NCI-H82 treated with DMSO at 0.1 percent for 48 hours (cell line): ENCODE data around the gene OSBPL3.
A peak's percentile ranks its signal among the peaks of the same experiment; 100 is the strongest.

ENCODE experiments used
- DNase-seq: peaks from one replicate; lab custom pipeline; 2025; ENCODE audit not compliant: unreplicated experiment; lab: John Stamatoyannopoulos, UW

The OSBPL3 gene

DNA sequence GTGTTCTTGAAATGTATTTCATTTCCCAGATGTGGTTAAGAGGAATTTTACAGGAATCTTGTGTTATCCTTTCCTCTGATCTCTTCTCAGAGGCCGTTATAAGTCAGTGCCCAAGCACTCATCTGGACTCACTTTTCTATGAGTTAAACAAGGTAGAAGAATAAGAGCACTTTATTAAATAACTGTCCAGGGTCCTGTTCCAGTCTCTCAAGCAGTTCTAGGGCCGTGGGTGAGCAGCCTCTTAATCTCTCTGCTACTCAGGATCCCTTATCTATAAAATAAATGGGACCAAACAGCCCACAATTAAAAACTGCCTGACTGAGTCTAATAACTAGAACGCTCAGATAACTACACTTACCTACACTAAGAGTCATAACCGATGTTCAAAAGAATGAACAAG, 111.2 kb downstream of the OSBPL3 start:
- no peak for DNase-seq

DNA sequence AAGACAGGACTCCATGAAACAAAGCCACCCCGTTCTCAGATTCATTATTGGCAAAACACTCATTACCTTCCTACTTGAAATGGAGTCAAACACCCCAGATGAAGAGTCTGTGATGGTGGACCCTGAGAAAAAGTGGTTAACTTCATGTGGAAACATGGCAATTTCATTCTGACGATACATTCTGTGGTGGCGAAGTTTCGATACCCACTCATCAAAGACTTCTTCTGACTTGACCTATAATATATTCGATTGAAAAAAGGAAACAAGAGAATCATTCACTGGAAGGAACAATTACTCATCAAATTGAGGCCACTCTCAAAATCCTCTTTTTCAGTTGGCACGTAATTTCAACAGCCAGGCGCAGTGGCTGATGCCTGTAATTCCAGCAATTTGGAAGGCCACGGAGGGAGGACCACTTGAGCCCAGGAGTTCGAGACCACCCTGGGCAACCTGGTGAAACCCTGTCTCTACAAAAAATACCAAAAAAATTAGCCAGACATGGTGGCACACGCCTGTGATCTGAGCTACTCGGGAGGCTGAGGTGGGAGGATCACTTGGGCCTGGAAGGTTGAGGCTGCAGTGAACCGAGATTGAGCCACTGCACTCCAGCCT, 113.9 kb downstream of the OSBPL3 start:
- DNase-seq, result no peak

DNA sequence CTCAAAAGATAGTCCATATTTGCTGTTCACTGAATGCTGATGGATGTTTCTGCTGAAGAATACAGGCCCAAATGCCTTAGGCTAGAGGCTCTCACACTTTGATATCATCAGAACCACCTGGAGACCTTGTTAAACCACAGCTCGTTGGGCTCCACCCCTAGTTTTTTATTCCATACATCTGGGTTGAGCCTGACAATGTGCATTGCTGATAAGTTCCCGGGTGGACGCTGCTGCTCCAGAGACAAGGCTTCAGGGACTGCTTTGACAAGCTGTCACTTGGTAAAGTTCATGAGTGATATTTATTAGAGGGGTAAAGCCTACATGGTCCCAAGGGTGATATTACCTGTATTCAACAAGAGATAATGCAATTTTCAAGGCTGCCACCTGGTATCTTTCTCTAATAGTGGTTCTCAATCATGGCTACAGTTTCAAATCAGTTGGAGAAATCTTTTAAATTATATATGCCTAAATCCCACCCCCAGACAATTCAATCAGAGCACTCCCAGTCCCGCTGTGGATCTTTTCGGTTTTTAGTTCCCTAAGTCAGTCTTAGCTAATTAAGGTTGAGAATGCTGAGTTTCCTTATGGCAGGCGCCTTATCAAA, 115.7 kb downstream of the OSBPL3 start:
- peak; percentile 7 for DNase-seq

DNA sequence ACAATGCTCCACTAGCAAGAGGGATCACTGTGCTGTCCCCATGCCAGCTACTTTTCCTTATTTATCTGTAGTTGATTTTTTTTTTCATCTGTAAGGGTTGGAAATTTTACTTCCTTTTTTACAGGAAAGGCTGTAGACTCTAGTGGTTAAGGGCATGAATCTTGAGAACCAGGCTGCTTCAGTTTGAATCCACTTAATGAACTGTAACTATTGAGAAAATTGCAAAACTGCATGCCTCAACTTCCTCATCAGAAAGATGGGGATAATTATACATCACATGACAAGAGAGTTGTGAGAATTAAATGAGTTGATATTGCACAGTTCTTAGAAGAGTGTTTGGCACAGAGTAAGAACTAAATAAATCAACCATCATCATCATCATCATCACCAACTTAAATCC, 116.4 kb downstream of the OSBPL3 start:
- DNase-seq, result no peak

DNA sequence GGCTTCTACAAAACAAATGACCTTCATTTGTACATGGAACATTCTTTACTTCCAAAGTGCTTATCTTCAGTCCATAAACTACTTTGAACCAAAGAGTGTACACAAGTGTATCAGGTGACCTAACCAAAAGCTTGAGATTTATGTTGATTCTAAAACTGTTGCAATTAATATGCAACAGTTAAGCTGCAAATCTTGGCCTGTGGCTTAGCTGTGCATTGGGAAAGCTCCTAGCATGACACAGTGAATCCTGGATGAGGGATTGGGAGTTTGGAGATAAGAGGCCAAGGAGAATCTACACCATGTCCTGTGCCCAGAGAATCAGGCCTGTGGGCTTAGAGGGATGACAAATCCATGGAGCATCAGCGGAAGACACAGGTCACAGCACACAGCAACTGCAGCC, 117.5 kb downstream of the OSBPL3 start:
- DNase-seq, result no peak

DNA sequence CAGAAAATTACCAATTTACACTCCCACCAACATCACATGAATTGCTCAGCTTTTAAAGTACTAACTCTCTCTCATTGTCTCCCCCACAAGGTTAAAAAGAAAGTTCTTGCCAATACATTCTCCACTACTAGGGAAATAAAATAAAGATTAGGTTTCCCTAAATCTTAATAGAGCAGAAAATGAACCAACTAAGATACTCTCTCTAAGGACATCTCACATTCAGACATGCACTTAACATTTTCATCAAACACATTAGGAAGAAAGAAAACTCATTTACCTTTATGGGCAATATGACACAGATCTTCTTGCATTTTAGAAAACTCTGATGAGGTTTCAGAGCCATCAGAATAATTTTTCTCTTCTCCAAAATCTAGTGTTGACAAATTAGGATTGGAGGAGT, 118.6 kb downstream of the OSBPL3 start:
- no peak for DNase-seq

DNA sequence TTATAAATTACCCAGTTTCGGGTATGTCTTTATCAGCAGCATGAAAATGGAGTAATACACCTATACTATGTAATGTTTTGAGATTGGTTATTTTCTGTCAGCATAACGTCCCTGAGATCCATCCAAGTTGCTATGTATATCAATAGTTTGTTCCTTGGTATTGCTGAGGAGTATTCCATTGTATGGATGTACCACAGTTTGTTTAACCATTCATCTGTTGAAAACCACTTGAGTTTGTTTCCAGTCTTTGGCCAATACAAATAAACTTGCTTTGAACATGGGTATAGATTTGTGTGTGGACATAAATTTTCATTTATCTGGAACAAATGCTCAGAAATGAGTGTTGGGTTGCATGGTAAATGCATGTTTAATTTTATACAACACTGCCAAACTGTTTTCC, 119.4 kb downstream of the OSBPL3 start:
- DNase-seq, result no peak

DNA sequence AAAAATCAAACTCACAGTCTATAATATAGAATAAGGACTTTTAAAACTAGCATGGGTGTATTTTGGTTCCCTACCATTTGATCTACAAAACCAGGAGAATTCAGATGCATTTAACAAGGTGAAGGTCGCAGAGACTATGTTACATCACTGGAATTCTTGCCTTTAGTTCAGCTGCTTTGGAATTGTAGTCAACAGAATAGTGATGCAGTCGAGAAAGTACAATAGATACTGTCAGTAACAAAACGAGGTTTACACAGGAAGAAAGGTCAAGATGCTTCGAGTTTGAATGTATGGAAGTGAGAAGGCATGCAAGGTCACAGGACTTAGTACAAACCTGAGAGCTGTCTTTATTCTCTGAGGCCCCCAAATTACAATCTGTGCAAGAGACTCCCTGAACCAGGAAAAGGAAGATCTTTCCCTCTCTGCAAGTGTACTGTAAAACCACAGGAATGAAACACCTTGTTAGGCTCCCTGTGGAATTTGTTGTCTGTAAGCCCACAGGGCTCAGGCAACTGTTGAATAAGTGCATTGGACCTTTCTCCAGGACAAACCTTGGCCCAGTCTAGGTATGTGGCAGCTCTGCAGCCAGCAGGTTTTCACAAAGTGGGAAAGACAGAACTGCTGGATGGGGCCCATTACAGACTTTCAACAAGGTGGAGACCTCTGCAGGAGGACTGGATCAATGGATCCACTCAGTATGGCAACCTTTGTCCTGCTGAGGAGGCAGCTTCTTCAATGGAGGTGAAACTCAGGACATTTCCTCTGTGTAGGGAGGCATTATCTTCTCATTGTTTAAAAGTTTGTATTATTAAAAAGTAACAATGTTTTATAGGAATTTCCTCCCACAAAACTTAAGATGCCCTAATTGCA, 121.6 kb downstream of the OSBPL3 start:
- DNase-seq, result no peak

DNA sequence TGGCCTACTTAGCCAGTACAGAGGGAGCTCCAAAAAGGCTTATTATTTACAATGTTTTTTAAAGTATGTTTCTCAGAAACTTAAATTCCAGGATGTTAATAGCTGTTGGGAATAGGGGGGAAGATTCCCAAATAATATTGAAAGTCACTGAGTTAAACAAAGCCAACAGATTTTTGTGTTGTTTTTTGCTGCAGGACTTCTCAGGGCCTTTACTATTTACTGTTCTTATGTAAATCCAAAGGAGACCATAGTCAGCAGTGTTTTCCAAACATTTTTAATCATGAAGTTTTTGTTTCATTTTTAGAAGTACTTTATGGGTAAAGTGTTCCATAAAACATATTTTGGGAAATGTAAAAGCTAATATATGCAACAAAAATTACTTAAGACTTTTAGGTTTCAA, 122.4 kb downstream of the OSBPL3 start:
- no peak for DNase-seq

DNA sequence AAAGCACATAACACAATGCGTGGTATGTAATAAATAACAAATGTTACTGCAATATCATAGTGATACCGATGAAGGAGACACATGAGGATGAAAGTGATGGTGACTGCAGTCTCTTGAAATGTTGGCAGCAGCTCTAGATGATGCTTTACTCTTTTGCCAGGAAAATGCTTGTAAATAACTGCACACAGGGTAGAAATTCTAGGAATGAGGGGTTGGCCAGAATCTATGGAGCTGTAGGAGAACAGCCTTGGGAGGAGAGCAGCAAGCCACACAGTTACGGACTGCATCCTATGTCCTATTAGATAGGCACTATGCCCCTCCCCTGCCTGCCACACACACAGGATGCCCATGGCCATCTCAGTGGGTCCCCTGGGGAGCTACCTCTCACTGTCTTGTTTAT, 125.1 kb downstream of the OSBPL3 start:
- DNase-seq, result no peak

DNA sequence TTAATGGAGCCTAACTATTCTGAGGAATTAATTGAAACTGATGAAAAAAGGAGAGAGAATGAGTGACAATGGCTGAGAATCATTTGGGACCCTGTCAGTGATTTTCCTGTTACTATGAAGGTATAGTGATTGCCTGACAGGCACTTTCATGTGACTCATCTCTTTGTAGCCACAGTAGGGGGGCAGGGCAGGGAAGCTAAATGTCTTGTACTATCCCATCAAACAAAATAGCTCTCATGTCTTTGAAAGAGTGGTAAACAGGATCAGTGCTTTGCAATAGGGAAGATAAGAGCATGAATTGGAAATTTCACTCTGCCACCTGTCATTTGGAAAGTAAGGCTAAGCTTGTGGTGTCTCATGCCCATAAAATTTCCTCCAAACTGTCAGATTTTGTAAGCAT, 128.2 kb downstream of the OSBPL3 start:
- DNase-seq, result no peak

DNA sequence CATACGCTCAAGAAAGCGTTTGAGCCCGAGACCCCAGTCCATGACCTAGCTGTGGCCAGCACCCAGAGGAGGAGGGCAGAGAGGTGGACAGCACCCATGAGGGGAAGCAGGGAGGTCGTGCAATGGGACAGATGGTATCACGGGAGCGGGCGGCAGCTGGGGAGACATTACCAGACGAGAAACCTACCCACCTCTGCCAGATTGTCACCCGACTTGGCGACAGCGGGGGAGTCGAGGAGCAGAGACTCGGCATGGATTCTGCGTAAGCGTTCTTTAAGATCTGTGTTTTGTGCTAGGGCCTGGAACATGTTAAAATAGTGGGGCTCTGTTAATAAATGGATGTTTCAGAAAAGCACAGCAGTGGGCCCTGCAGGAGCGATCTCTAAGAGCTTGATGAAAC, 131.1 kb downstream of the OSBPL3 start:
- DNase-seq, result no peak

DNA sequence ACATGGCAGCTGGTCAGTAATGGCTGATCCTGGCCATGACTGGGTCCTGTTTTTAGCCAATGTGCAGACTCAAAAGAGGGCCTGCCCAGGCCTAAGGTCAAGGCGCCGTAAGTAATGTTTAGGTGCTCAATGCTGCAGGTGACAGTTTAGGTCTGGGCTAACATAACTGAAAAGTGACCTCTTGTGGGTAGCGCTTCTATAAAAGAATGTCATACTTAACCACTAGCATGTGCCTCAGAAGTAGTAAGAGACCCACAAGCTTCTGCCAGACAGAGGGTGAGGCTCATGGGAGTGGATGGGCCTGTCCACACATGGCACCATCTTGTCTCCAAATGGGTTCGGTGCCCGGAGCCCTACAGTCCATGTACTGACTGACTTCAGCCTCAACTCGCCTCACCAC, 132.2 kb downstream of the OSBPL3 start:
- DNase-seq, result no peak

DNA sequence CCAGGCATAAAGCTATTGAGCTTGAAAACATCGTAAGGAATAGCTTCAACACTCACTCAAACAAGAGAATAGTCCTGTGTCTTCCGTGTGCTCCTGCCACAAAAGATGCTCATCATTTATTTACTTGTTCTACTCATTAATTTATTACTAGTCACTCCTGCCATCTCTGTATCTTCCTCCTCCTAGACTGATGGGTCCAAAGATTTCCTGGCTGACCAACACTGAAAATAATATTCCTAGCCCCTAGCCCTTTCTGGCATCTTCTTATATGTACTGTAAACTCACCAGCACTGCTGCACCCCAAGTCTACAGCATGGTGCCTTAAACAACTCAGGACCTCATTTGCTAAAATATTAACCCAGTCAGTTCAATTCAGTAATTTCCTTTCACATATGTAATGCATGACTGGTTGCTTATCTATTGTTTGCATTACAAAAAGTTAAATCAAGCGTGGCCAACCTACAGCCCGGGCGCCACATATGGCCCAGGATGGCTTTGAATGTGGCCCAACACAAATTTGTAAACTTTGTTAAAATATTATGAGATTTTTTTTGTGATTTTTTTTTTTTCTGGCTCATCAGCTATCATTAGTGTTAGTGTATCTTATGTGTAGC, 136.1 kb downstream of the OSBPL3 start:
- DNase-seq, result no peak

DNA sequence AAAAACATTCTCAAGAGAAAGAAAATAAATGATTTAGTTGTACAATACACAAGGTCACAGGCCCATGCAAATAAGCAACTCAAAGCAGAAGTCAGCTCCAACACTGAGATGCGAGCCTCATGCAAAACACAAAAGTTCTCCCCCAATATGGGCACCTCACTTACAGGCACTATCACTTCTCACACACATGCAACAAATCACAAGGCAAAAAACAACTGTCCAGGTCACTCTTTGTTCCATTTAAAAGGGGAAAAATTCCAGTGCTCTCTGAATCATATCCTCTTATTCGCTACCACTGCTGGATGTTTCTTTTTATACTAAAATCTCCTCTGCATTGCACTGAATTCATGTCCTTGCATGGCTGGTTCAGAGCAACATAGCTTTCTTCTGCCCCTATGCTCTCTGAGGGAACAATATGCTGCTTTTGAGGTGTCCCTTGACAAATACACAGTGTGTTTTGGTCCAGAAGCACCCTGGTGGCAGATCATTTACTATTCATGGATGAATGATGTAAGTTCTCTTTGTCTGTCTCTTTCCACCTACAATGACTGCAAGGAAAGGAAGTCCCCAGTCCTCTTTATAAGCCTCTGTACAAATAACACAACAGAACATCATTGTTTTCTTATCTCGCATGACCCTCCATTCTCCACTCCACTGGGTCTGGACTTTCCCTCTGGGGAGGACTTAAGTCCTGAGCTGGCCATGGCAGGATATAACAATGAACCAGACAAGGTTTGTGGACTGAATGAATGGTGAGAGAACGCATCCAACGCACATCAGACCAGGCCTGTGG, 137.3 kb downstream of the OSBPL3 start:
- DNase-seq, result no peak

DNA sequence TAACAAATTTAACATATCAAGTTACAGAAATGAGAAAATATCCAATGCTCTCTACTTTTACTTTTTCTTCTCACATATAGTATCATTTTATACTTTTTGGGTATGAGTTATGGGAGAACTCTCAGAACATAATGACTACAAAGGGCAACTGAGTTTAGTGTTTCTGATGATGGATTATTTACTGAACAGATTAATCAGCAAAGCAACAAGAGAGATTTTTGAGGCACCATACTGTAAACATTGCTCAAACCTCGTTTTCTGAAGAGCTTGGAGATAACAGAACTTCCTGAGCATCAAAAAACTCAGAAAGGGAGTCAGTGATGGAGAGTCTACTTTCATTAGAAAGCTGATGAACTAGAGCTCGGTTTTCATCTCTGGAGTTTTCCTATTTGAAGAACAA, 137.9 kb downstream of the OSBPL3 start:
- no peak for DNase-seq

DNA sequence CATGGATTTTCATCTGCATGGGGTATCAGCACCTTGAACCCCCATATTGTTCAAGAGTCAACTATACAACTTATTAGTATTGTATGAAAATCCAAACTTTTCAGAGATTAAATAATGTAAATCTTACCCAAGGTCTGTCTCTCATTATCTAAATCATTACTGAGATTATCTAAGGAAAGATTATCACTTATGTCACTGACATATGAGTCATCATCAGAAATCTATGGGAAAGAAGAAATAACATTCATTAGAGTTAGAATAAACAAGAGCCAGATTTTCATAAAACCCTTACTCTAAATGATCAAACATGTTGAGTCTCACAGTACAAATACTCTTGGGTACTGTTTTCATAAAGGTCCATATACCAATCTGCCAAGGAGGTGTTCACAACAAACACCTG, 139.4 kb downstream of the OSBPL3 start:
- DNase-seq, result no peak

DNA sequence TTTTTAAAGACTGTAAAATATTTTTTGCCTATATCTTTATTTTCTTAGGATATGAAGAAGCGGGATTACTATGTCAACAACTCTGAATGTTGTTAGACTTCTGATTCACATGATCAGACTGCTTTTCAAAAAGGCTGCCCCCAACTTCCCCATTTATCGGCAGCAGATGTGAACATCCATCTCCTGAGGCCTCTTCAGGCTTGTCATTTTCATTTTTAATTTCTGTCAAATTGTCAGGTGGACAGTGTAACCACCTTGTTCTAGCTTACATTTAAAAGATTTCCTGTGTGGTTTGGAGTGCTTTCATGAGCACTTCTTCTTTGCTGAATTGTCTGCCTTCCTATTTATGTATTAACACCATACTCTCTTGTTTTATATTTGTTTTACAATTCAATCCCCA, 143.9 kb downstream of the OSBPL3 start:
- no peak for DNase-seq

DNA sequence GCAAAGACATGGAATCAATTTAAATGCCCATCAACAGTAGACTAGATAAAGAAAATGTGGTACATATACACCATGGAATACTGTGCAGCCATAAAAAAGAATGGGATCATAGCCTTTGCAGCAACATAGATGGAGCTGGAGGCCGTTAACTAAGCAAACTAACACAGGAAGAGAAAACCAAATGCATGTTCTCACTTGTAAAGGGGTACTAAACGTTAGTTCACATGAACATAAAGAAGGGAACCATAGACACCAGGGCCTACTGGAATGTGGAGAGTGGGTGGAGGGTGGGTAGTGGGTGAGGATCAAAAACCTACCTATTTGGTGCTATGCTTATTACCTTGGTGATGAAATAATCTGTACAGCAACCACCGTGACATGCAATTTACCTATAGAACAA, 144.3 kb downstream of the OSBPL3 start:
- DNase-seq, result no peak

DNA sequence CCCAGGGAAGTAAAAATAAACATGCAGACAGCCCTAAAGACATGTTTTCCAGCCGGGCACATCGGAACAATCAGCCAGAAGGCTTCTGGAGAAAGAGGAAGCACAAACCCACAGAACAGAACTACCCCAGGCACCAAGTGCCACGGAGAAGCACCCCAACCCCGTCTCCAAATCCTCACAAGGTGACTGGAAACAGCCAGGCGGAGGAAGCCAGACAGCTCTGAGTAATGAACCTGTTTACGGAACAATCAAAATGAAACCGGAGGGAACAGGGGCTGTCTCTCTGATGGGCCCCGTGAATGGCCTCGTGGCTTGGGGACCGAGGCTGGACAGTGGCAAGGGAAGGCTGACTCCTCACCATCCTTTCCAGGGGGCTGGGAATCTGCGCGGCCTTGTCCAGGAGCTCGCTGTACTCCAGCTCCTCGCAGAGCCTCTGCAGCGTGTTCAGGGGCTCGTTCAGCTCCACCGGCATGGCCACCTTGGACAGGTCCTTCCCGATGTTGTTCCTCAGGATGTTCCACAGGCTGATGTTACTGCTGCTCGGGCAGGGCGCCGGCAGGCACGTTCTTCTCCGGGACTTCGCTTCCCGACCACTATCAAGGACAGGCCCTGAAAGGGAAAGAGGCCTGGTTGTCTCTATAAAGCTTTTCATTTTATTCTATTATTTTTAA, 145.7 kb downstream of the OSBPL3 start:
- DNase-seq, result no peak

DNA sequence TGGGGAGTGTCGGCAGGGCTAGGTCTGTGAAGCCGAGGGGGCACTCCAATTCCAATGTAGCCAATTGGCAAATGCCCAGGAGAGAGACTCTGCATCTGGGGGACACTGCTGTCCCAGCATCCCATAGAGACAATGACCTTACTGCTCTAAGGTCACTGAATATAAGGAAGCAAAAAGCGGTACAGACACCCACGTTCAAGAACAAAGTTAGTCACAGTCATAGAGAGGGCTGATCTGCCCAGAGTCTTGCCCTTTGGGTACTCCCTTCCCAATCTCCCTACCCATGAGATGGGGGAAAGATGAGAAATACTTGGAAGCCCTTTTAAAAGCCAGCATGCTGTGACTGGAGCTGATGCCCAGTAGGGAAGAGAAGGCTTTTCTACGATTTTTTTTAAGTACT, 146.4 kb downstream of the OSBPL3 start:
- no peak for DNase-seq
